Measurements from ENCODE around the gene TXLNA.

- TF ChIP-seq, protein P1, sequence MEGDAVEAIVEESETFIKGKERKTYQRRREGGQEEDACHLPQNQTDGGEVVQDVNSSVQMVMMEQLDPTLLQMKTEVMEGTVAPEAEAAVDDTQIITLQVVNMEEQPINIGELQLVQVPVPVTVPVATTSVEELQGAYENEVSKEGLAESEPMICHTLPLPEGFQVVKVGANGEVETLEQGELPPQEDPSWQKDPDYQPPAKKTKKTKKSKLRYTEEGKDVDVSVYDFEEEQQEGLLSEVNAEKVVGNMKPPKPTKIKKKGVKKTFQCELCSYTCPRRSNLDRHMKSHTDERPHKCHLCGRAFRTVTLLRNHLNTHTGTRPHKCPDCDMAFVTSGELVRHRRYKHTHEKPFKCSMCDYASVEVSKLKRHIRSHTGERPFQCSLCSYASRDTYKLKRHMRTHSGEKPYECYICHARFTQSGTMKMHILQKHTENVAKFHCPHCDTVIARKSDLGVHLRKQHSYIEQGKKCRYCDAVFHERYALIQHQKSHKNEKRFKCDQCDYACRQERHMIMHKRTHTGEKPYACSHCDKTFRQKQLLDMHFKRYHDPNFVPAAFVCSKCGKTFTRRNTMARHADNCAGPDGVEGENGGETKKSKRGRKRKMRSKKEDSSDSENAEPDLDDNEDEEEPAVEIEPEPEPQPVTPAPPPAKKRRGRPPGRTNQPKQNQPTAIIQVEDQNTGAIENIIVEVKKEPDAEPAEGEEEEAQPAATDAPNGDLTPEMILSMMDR (IDR thresholded peaks at IDR 0.05): no peak
- no peak for TF ChIP-seq JUN (IDR thresholded peaks at IDR 0.05)
- TF ChIP-seq MYC (IDR thresholded peaks at IDR 0.05; ENCODE audit: borderline replicate concordance, low read length): no peak
- no peak for TF ChIP-seq HEYL (CRISPR knock-in tag; IDR thresholded peaks at IDR 0.05)
- TF ChIP-seq POLR2A (IDR thresholded peaks at IDR 0.05; ENCODE audit: low read length): no peak
Measured at GRCh38 chr1:32142446-32143301, 36.8 kb upstream of the TXLNA start.

Measured in A549 (cell line).